Gastroesophageal sphincter (tissue), 3 donors: ENCODE measurements around the gene TMEM117.

Experiments used
- POLR2A ChIP-seq, 2 donors: fragments of 450-650 bp; IDR thresholded peaks; one replicate each; pipeline ENCODE4 v1.6.1; 2017; ENCODE audit warnings: antibody characterized with exemption in 2 of 2, mild to moderate bottlenecking in 2 of 2, moderate library complexity in 1 of 2
- POLR2AphosphoS5 ChIP-seq: sonication (generic); formaldehyde crosslinking; IDR thresholded peaks from one replicate; pipeline ENCODE4 v1.6.1; 2017; ENCODE audit warnings: antibody characterized with exemption
- TF ChIP-seq, protein P1 (sequence below), 4 experiments: fragments of 200-600 bp in 2 of 4; fragments of 450-650 bp in 2 of 4; sonication (generic) in 1 of 4; IDR thresholded peaks; one replicate each; pipeline ENCODE4 v1.5.1; 2017 to 2019; ENCODE audit warnings: antibody characterized with exemption in 4 of 4, mild to moderate bottlenecking in 2 of 4, moderate library complexity in 2 of 4

DNA sequence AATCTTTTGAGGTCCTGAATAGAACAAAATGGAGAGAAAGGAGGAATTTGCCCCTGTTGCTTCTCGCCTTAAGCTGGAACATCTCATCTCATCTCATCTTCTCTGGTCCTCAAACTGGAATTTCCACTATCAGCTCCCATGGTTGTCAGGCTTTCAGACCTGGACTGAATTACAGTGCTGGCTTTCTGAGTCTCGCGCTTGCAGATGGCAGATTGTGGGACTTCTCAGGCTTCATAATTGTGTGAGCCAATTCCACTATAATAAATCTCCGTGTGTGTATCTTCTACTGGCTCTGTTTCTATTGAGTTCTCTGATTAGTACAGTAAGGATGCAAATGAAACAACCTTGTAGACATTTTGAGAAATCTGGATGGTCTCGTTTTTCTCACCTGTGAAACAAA, 199.0 kb downstream of the TMEM117 start:
- TF ChIP-seq, protein P1, sequence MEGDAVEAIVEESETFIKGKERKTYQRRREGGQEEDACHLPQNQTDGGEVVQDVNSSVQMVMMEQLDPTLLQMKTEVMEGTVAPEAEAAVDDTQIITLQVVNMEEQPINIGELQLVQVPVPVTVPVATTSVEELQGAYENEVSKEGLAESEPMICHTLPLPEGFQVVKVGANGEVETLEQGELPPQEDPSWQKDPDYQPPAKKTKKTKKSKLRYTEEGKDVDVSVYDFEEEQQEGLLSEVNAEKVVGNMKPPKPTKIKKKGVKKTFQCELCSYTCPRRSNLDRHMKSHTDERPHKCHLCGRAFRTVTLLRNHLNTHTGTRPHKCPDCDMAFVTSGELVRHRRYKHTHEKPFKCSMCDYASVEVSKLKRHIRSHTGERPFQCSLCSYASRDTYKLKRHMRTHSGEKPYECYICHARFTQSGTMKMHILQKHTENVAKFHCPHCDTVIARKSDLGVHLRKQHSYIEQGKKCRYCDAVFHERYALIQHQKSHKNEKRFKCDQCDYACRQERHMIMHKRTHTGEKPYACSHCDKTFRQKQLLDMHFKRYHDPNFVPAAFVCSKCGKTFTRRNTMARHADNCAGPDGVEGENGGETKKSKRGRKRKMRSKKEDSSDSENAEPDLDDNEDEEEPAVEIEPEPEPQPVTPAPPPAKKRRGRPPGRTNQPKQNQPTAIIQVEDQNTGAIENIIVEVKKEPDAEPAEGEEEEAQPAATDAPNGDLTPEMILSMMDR (IDR thresholded peaks at IDR 0.05): no peak
- no peak for TF ChIP-seq POLR2A (IDR thresholded peaks at IDR 0.05)
- no peak for TF ChIP-seq POLR2AphosphoS5
